LNCaP clone FGC (cell line): ENCODE measurements around the gene LYPD3.

Source experiments
- DNase-seq: peaks from one replicate; pipeline ENCODE4 v3.0.0-alpha.2; 2011; ENCODE audit warnings: low read depth
- H3K4me3 ChIP-seq: 2 replicates; pipeline ENCODE4 v1.5.1; 2011; ENCODE audit warnings: mild to moderate bottlenecking, low read depth, low read length, control low read depth
- TF ChIP-seq, protein P1 (sequence below): IDR thresholded peaks from 2 replicates; pipeline ENCODE4 v1.5.1; 2012; ENCODE audit warnings: mild to moderate bottlenecking; ENCODE audit not compliant: control insufficient read depth, insufficient read depth; ENCODE audit errors: extremely low read depth

LYPD3 gene

DNA sequence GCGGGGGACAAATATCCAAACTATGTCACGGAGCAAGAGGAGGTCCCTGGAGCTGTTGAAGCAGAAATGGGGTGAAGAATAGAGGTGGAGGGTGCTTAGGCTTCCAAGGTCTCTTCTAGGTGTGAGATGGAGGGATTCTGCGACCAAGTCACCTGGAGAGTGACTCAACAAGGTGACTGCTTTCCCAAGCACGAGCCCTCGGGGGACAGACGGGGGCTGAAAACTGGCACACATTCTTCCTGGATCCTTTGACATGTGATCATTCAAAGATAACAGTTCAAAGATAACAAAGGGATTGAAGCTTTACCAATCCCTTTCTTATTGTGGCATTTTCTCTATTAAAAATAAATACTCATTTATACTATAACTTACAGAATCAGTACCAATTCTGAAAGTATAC lies 53.0 kb downstream of the LYPD3 start:
- TF ChIP-seq, protein P1, sequence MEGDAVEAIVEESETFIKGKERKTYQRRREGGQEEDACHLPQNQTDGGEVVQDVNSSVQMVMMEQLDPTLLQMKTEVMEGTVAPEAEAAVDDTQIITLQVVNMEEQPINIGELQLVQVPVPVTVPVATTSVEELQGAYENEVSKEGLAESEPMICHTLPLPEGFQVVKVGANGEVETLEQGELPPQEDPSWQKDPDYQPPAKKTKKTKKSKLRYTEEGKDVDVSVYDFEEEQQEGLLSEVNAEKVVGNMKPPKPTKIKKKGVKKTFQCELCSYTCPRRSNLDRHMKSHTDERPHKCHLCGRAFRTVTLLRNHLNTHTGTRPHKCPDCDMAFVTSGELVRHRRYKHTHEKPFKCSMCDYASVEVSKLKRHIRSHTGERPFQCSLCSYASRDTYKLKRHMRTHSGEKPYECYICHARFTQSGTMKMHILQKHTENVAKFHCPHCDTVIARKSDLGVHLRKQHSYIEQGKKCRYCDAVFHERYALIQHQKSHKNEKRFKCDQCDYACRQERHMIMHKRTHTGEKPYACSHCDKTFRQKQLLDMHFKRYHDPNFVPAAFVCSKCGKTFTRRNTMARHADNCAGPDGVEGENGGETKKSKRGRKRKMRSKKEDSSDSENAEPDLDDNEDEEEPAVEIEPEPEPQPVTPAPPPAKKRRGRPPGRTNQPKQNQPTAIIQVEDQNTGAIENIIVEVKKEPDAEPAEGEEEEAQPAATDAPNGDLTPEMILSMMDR, result no peak
- H3K4me3 ChIP-seq, result no peak overlapping the region
- DNase-seq, result no peak
